OCI-LY7 (cell line): ENCODE measurements around the gene SAMD10.

Experiments used
- CTCF ChIP-seq: fragments of 200-600 bp; sonication (generic); conservative IDR thresholded peaks from 2 replicates; pipeline ENCODE4 v1.5.1; 2014; ENCODE audit warnings: mild to moderate bottlenecking, antibody characterized with exemption, low read length, moderate library complexity, mixed read lengths
- EZH2phosphoT487 ChIP-seq: fragments of 200-600 bp; sonication (generic); IDR thresholded peaks from 2 replicates; pipeline ENCODE4 v1.6.1; 2018; ENCODE audit warnings: low read depth, borderline replicate concordance, mild to moderate bottlenecking, mixed run types, antibody characterized with exemption, low read length, moderate library complexity, mixed read lengths

- TF ChIP-seq CTCF (no peak), EZH2phosphoT487 (no peak)
Observed at GRCh38 chr20:63966172-63966943, 13.1 kb downstream of the SAMD10 start.
